SK-N-SH (cell line): ENCODE measurements around the gene PAPSS2. TPM values are rescaled to one million over a fixed set of nuclear protein-coding genes. Genes with fewer than 3 reads are reported as not detected.

Experiments used
- CTCF ChIA-PET: fragments of 300-600, 350-600 bp; formaldehyde crosslinking; extraction: SDS; loops from one replicate; lab custom pipeline; 2021; lab: Yijun Ruan, JAX
- POLR2A ChIA-PET: fragments of 350-600 bp; sonication (Branson Sonifier 250); formaldehyde crosslinking; extraction: SDS; loops from one replicate; lab custom pipeline; 2020; ENCODE audit warnings: antibody characterized with exemption, inconsistent platforms; lab: Yijun Ruan, JAX
- DNase-seq: peaks from one replicate; pipeline ENCODE4 v3.0.0; 2012
- H2AFZ ChIP-seq: fragments of 200-600 bp; sonication (generic); 2 replicates; pipeline ENCODE4 v1.8.1; 2016; ENCODE audit warnings: antibody characterized with exemption, mild to moderate bottlenecking, low read depth
- H3F3A ChIP-seq: fragments of 200-600 bp; sonication (generic); replicated peaks from 2 replicates; pipeline ENCODE3; 2016; ENCODE audit warnings: antibody characterized with exemption, mild to moderate bottlenecking; ENCODE audit not compliant: insufficient read depth
- H3K27ac ChIP-seq, 2 experiments: fragments of 200-500 bp in 1 of 2; fragments of 200-600 bp in 1 of 2; sonication (Bioruptor generic) in 1 of 2; sonication (generic), shearing (Covaris generic) in 1 of 2; 2 replicates each; pipeline versions ENCODE4 v1.5.1 to v1.6.1; 2014 to 2016; ENCODE audit warnings: low read depth in 2 of 2, inconsistent platforms in 1 of 2, low read length in 1 of 2, mild to moderate bottlenecking in 1 of 2, mixed read lengths in 1 of 2
- H3K27me3 ChIP-seq: fragments of 200-600 bp; sonication (generic), shearing (Covaris generic); 2 replicates; pipeline ENCODE4 v1.6.1; 2016; ENCODE audit warnings: mixed run types; ENCODE audit not compliant: insufficient read depth
- H3K36me3 ChIP-seq, 2 experiments: fragments of 200-500 bp in 1 of 2; fragments of 200-600 bp in 1 of 2; sonication (Bioruptor generic) in 1 of 2; sonication (generic) in 1 of 2; replicated peaks in 1 of 2; 2 replicates each; pipeline versions ENCODE3 to v1.5.1; 2014 to 2016; ENCODE audit warnings: low read length in 1 of 2, mild to moderate bottlenecking in 1 of 2; ENCODE audit not compliant: insufficient read depth in 2 of 2, control insufficient read depth in 1 of 2
- H3K4me1 ChIP-seq, 2 experiments: fragments of 200-500 bp in 1 of 2; fragments of 200-600 bp in 1 of 2; sonication (Bioruptor generic) in 1 of 2; sonication (generic), shearing (Covaris generic) in 1 of 2; 2 replicates each; pipeline versions ENCODE4 v1.5.1 to v1.6.1; 2014 to 2016; ENCODE audit warnings: low read depth in 1 of 2, low read length in 1 of 2, mixed run types in 1 of 2; ENCODE audit not compliant: insufficient read depth in 2 of 2, control insufficient read depth in 1 of 2
- H3K4me2 ChIP-seq: fragments of 200-600 bp; sonication (generic), shearing (Covaris generic); 2 replicates; pipeline ENCODE4 v1.6.1; 2017; ENCODE audit warnings: mixed run types
- H3K4me3 ChIP-seq, 2 experiments: fragments of 200-500 bp in 1 of 2; fragments of 200-600 bp in 1 of 2; sonication (Bioruptor generic) in 1 of 2; sonication (generic), shearing (Covaris generic) in 1 of 2; 2 replicates each; pipeline versions ENCODE4 v1.5.1 to v1.8.1; 2014 to 2016; ENCODE audit warnings: low read depth in 2 of 2, inconsistent platforms in 1 of 2, low read length in 1 of 2, mild to moderate bottlenecking in 1 of 2, mixed read lengths in 1 of 2, moderate library complexity in 1 of 2
- H3K79me2 ChIP-seq: fragments of 200-600 bp; sonication (generic); 2 replicates; pipeline ENCODE4 v1.8.1; 2017; ENCODE audit warnings: mild to moderate bottlenecking; ENCODE audit not compliant: insufficient read depth
- H3K9ac ChIP-seq: fragments of 200-600 bp; sonication (generic); 2 replicates; pipeline ENCODE4 v1.6.1; 2017; ENCODE audit warnings: mixed run types
- H3K9me2 ChIP-seq: fragments of 200-600 bp; sonication (generic); 2 replicates; pipeline ENCODE4 v1.6.1; 2017; ENCODE audit warnings: mixed run types
- H3K9me3 ChIP-seq: fragments of 200-600 bp; sonication (generic); 2 replicates; pipeline ENCODE4 v1.6.1; 2017; ENCODE audit warnings: mixed run types, mild to moderate bottlenecking, moderate library complexity
- H4K20me1 ChIP-seq: fragments of 200-600 bp; sonication (generic); 2 replicates; pipeline ENCODE4 v1.6.1; 2017; ENCODE audit warnings: mild to moderate bottlenecking, mixed run types; ENCODE audit not compliant: insufficient read depth
- EP300 ChIP-seq, 2 experiments: IDR thresholded peaks; 2 replicates each; pipeline versions ENCODE4 v1.4.0 to v1.6.1; 2012; ENCODE audit warnings: borderline replicate concordance in 1 of 2, low read depth in 1 of 2, low read length in 1 of 2
- EZH2phosphoT487 ChIP-seq: fragments of 200-600 bp; sonication (generic); IDR thresholded peaks from 2 replicates; pipeline ENCODE4 v1.6.1; 2017; ENCODE audit warnings: low read depth, mixed run types, mild to moderate bottlenecking, antibody characterized with exemption, moderate library complexity, borderline replicate concordance
- FOXJ3 ChIP-seq: sonication (generic); formaldehyde crosslinking; IDR thresholded peaks from 2 replicates; pipeline ENCODE4 v1.5.1; 2020; ENCODE audit warnings: mild to moderate bottlenecking, missing genetic modification reagents
- GATA2 ChIP-seq: sonication (generic); formaldehyde crosslinking; IDR thresholded peaks from 2 replicates; pipeline ENCODE4 v1.5.0; 2020; ENCODE audit warnings: mild to moderate bottlenecking, missing genetic modification reagents
- JUND ChIP-seq: IDR thresholded peaks from 2 replicates; pipeline ENCODE4 v1.4.0; 2012
- POLR2AphosphoS5 ChIP-seq: IDR thresholded peaks from 2 replicates; pipeline ENCODE4 v1.6.1; 2012; ENCODE audit warnings: low read depth, low read length
- RCOR1 ChIP-seq: fragments of 150-350 bp; IDR thresholded peaks from 2 replicates; pipeline ENCODE4 v1.6.1; 2017; ENCODE audit warnings: antibody characterized with exemption, low read length
- RXRA ChIP-seq: IDR thresholded peaks from 2 replicates; pipeline ENCODE4 v1.4.0; 2012; ENCODE audit warnings: low read depth, mild to moderate bottlenecking, borderline replicate concordance
- SIN3A ChIP-seq: IDR thresholded peaks from 2 replicates; pipeline ENCODE4 v1.6.1; 2012; ENCODE audit warnings: low read depth, mild to moderate bottlenecking, low read length, moderate library complexity, borderline replicate concordance
- YY1 ChIP-seq: IDR thresholded peaks from 2 replicates; pipeline ENCODE4 v1.4.0; 2012; ENCODE audit warnings: low read depth, mild to moderate bottlenecking
- WGBS: methylation state at CpG from one replicate; pipeline ENCODE4 v1.1.6; 2017; ENCODE audit warnings: low lambda C conversion rate; 5-methylcytosine and 5-hydroxymethylcytosine counted together
- polyA plus RNA-seq, 3 experiments: library from polyadenylated mRNA; depleted of rRNA; stranded (reverse); fragments of >200 nt; gene quantifications; 2 replicates each; pipeline ENCODE4 v1.2.3, GENCODE V29; 2012
- TF ChIP-seq, protein P1 (sequence below): IDR thresholded peaks from 2 replicates; pipeline ENCODE4; 2012
- TF ChIP-seq, protein P2 (sequence below): IDR thresholded peaks from 2 replicates; pipeline ENCODE4 v1.4.0; 2012; ENCODE audit warnings: low read depth, borderline replicate concordance
- TF ChIP-seq, protein P3 (sequence below): fragments of 150-350 bp; IDR thresholded peaks from 2 replicates; pipeline ENCODE4 v1.6.1; 2017; ENCODE audit warnings: antibody characterized with exemption, low read length, low read depth, borderline replicate concordance

PAPSS2 gene
- polyA plus RNA-seq, 1 of the 3 experiments (the other 2 are of a cell fraction), result 50.0 TPM

DNA sequence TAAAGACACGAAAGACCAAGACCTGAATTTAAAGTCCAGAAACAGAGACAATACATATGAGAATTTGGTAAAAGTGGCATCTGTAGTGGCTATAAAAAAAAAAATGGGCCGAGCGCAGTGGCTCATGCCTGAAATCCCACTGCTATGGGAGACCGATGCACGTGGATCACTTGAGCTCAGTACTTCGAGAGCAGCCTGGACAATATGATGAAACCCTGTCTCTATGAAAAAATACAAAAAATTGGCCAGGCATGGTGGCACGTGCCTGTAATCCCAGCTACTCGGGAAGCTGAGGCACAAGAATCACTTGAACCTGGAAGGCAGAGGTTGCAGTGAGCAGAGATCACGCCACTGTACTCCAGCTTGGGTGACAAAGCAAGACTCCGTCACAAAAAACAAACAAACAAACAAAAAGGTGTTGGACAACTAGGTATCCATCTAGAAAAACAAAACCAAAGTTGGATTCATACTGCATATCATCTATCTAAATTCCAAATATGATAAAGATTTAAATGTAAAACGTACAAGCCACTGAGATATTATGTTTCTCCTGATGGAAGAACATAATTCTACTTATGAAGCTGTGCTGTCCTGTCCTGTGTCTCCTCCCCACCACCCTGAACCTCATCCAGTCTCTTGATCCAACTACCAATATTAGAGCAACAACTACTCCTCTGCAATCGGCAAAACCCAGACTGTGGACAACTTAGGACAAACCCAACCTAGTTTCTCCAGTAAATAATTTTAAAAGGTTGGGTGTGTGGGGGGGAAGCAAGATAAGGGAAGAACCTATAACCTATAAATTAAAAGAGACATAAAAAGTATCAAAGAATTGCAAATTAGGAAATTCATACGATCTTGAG is 104.6 kb downstream of the PAPSS2 start:
- peaks cover 10% of the 10 kb centered on the region for H3F3A ChIP-seq
- no peak for DNase-seq
- no peak overlapping the region for H3K4me2 ChIP-seq
- peaks cover 52 to 58% of the 10 kb centered on the region in 2 experiments for H3K36me3 ChIP-seq
- no peak overlapping the region for H3K4me3 ChIP-seq
- POLR2A ChIA-PET, result interaction anchor here (0.6 kb wide), 1 partner anchor 13 kb away, joined by 4 read pairs; no protein-coding TSS in a partner anchor
- peaks cover 12% of the 10 kb centered on the region; the same call in 1 of the 2 replicates for H3K79me2 ChIP-seq
- H3K9ac ChIP-seq, result no peak overlapping the region
- H3K4me1 ChIP-seq, result peaks cover 0 to 16% of the 10 kb centered on the region in 2 experiments; a peak in 1 of 4 replicates
- H3K27ac ChIP-seq, result no peak overlapping the region
- H4K20me1 ChIP-seq, result no peaks in the 10 kb centered on the region
- no peaks in the 10 kb centered on the region for H3K9me3 ChIP-seq
- no peak overlapping the region for H2AFZ ChIP-seq
- no peaks in the 10 kb centered on the region for H3K9me2 ChIP-seq
- 92% methylated on average over 13 of the region's 13 CpGs for WGBS
- CTCF ChIA-PET, result interaction anchor here (0.6 kb wide), 1 partner anchor 442 kb away, joined by 3 read pairs; no protein-coding TSS in a partner anchor
- TF ChIP-seq RCOR1, result no peak
- TF ChIP-seq, protein P1, sequence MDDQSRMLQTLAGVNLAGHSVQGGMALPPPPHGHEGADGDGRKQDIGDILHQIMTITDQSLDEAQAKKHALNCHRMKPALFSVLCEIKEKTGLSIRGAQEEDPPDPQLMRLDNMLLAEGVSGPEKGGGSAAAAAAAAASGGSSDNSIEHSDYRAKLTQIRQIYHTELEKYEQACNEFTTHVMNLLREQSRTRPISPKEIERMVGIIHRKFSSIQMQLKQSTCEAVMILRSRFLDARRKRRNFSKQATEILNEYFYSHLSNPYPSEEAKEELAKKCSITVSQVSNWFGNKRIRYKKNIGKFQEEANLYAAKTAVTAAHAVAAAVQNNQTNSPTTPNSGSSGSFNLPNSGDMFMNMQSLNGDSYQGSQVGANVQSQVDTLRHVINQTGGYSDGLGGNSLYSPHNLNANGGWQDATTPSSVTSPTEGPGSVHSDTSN, result no peak
- no peak for TF ChIP-seq EP300 (IDR thresholded peaks at IDR 0.05; ENCODE audit: borderline replicate concordance in 1 of 2, low read depth in 1 of 2, low read length in 1 of 2)
- no peak for TF ChIP-seq JUND
- no peak for TF ChIP-seq GATA2 (CRISPR knock-in tag)
- no peak for TF ChIP-seq POLR2AphosphoS5
- no peak for TF ChIP-seq FOXJ3 (CRISPR knock-in tag)
- TF ChIP-seq, protein P2, sequence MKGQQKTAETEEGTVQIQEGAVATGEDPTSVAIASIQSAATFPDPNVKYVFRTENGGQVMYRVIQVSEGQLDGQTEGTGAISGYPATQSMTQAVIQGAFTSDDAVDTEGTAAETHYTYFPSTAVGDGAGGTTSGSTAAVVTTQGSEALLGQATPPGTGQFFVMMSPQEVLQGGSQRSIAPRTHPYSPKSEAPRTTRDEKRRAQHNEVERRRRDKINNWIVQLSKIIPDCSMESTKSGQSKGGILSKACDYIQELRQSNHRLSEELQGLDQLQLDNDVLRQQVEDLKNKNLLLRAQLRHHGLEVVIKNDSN, result no peak
- TF ChIP-seq RXRA, result no peak
- no peak for TF ChIP-seq EZH2phosphoT487
- TF ChIP-seq YY1, result no peak
- TF ChIP-seq SIN3A, result no peak
- TF ChIP-seq, protein P3, sequence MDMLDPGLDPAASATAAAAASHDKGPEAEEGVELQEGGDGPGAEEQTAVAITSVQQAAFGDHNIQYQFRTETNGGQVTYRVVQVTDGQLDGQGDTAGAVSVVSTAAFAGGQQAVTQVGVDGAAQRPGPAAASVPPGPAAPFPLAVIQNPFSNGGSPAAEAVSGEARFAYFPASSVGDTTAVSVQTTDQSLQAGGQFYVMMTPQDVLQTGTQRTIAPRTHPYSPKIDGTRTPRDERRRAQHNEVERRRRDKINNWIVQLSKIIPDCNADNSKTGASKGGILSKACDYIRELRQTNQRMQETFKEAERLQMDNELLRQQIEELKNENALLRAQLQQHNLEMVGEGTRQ, result no peak
- no peaks in the 10 kb centered on the region for H3K27me3 ChIP-seq
